ENCODE results near the gene CCIN. TPM values are rescaled to one million over a fixed set of nuclear protein-coding genes. Genes with fewer than 3 reads are reported as not detected.
A peak's percentile ranks its signal among the peaks of the same experiment; 100 is the strongest.

CCIN gene
- total RNA-seq, 1 donor: 0.43 TPM

GRCh38 chr9:36151316-36152210 lies 17.6 kb upstream of the CCIN start:
- peak; percentile 67 for DNase-seq (ENCODE audit: low read depth)
- TF ChIP-seq CTCF (IDR thresholded peaks at IDR 0.05; ENCODE audit: insufficient read depth, low read depth, low read length): no peak
- H3K4me3 ChIP-seq (ENCODE audit: low read depth, low read length): no peak overlapping the region

GRCh38 chr9:36152741-36153438 lies 16.3 kb upstream of the CCIN start:
- H3K4me3 ChIP-seq (ENCODE audit: low read depth, low read length): no peak overlapping the region
- DNase-seq (ENCODE audit: low read depth): no peak
- TF ChIP-seq CTCF (IDR thresholded peaks at IDR 0.05; ENCODE audit: insufficient read depth, low read depth, low read length): no peak

- no peak overlapping the region for H3K4me3 ChIP-seq (ENCODE audit: low read depth, low read length)
- no peak for TF ChIP-seq CTCF (IDR thresholded peaks at IDR 0.05; ENCODE audit: insufficient read depth, low read depth, low read length)
- no peak for DNase-seq (ENCODE audit: low read depth)
These were observed 15.4 kb upstream of the CCIN start for GRCh38 chr9:36153746-36154145.

GRCh38 chr9:36154331-36154952 lies 14.7 kb upstream of the CCIN start:
- H3K4me3 ChIP-seq (ENCODE audit: low read depth, low read length): no peak overlapping the region
- DNase-seq (ENCODE audit: low read depth): peak; percentile 74
- TF ChIP-seq CTCF (IDR thresholded peaks at IDR 0.05; ENCODE audit: insufficient read depth, low read depth, low read length): no peak

GRCh38 chr9:36156116-36156515 lies 13.1 kb upstream of the CCIN start:
- no peak for DNase-seq (ENCODE audit: low read depth)
- TF ChIP-seq CTCF (IDR thresholded peaks at IDR 0.05; ENCODE audit: insufficient read depth, low read depth, low read length): no peak
- H3K4me3 ChIP-seq (ENCODE audit: low read depth, low read length): no peak overlapping the region

GRCh38 chr9:36158122-36158521 lies 11.1 kb upstream of the CCIN start:
- DNase-seq (ENCODE audit: low read depth): no peak
- TF ChIP-seq CTCF (IDR thresholded peaks at IDR 0.05; ENCODE audit: insufficient read depth, low read depth, low read length): no peak
- H3K4me3 ChIP-seq (ENCODE audit: low read depth, low read length): no peak overlapping the region

Data from fibroblast of villous mesenchyme (primary cell).